HG02885 (cell line): ENCODE data around the gene ZNF562.

ENCODE experiments used
- ATAC-seq: cut with Tn5 transposase; IDR thresholded peaks from one replicate; pipeline ENCODE4 v1.9.1; 2021; ENCODE audit warnings: mild to moderate bottlenecking; ENCODE audit not compliant: unreplicated experiment, poor library complexity

The ZNF562 gene

GRCh38 chr19:9645472-9645871, 29.4 kb downstream of the ZNF562 start:
- ATAC-seq, result no peak

GRCh38 chr19:9644472-9644871, 30.4 kb downstream of the ZNF562 start:
- ATAC-seq, result no peak

- no peak for ATAC-seq
Observed at GRCh38 chr19:9641810-9642209, 33.1 kb downstream of the ZNF562 start.

- ATAC-seq, result no peak
Observed at GRCh38 chr19:9640956-9641355, 33.9 kb downstream of the ZNF562 start.

- ATAC-seq, result no peak
Observed at GRCh38 chr19:9636018-9636417, 38.9 kb downstream of the ZNF562 start.

GRCh38 chr19:9627856-9628255, 47.0 kb downstream of the ZNF562 start:
- ATAC-seq, result no peak

- ATAC-seq, result no peak
Observed at GRCh38 chr19:9622531-9622930, 52.4 kb downstream of the ZNF562 start.

GRCh38 chr19:9621156-9622037, 53.5 kb downstream of the ZNF562 start, which contains the start of gene ZNF561:
ZNF561 (minus strand) TSS chr19:9621232; CDS start chr19:9619456, 1,776 bp downstream.
- peak; percentile 83 for ATAC-seq

- ATAC-seq, result no peak
Observed at GRCh38 chr19:9620842-9621155, 54.1 kb downstream of the ZNF562 start.

GRCh38 chr19:9615844-9616243, 59.1 kb downstream of the ZNF562 start:
- ATAC-seq, result no peak

GRCh38 chr19:9610484-9611113, 64.3 kb downstream of the ZNF562 start:
- no peak for ATAC-seq

- no peak for ATAC-seq
Observed at GRCh38 chr19:9608912-9609311, 66.0 kb downstream of the ZNF562 start.

GRCh38 chr19:9597027-9597426, 77.9 kb downstream of the ZNF562 start:
- ATAC-seq, result no peak
